ENCODE results near the gene CAMTA1.

Gene CAMTA1

DNA sequence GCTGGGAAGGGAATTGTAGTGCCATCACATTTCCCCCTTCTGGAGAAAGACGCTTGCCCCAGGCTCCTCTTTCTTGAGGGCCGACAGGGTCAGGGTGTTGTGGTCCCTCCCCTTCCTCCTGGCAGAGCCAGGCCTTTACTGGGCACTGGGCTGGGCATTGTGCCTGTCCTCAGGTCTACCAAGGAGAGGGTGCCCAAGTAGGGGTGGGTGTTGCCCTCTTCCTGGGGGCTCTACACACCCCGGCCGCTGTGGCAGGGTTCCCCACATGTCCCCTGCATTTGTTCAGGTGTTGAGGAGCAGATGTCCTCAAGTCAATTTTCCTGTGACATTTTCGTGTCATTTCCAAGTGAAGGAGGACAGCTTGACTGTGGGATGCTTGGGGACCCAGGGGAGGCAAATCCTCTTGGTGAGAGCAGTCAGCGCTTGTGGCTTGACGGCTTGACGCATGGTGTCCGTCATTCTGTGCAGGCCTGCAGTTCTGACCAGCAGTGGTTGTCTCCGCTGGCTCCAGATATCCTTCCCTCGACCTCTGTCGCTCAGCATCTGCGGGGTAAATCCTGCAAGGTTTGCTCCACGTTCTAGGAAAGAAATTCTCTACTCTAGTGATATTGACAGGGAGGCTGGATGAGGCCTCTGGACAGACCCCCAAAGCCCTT, 804.0 kb downstream of the CAMTA1 start:
- H3K9me2 ChIP-seq (replicated peaks; ENCODE audit: insufficient read depth, low read length), result no peaks in the 10 kb centered on the region
- H3K27ac ChIP-seq (ENCODE audit: low read length), result no peak overlapping the region
- H3K4me2 ChIP-seq (ENCODE audit: low read depth, low read length), result no peak overlapping the region
- no peaks in the 10 kb centered on the region for H3K4me1 ChIP-seq (ENCODE audit: low read length)
- H3K9ac ChIP-seq (ENCODE audit: low read length), result no peak overlapping the region
- peaks cover 93% of the 10 kb centered on the region for H3K27me3 ChIP-seq (replicated peaks; ENCODE audit: insufficient read depth, low read length)
- no peak for TF ChIP-seq EZH2 (optimal IDR thresholded peaks at IDR 0.05; ENCODE audit: low read depth, low read length)
- TF ChIP-seq, protein P1, sequence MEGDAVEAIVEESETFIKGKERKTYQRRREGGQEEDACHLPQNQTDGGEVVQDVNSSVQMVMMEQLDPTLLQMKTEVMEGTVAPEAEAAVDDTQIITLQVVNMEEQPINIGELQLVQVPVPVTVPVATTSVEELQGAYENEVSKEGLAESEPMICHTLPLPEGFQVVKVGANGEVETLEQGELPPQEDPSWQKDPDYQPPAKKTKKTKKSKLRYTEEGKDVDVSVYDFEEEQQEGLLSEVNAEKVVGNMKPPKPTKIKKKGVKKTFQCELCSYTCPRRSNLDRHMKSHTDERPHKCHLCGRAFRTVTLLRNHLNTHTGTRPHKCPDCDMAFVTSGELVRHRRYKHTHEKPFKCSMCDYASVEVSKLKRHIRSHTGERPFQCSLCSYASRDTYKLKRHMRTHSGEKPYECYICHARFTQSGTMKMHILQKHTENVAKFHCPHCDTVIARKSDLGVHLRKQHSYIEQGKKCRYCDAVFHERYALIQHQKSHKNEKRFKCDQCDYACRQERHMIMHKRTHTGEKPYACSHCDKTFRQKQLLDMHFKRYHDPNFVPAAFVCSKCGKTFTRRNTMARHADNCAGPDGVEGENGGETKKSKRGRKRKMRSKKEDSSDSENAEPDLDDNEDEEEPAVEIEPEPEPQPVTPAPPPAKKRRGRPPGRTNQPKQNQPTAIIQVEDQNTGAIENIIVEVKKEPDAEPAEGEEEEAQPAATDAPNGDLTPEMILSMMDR (IDR thresholded peaks at IDR 0.05; ENCODE audit: low read length), result no peak
- TF ChIP-seq EZH2phosphoT487 (IDR thresholded peaks at IDR 0.05; ENCODE audit: low read length), result no peak
- H3K79me2 ChIP-seq (ENCODE audit: low read length), result no peaks in the 10 kb centered on the region
- no peak for DNase-seq
- no peak overlapping the region for H3K4me3 ChIP-seq (ENCODE audit: low read length)
- no peaks in the 10 kb centered on the region for H3F3A ChIP-seq (ENCODE audit: insufficient read depth, low read length)
- H2AFZ ChIP-seq (ENCODE audit: low read length), result no peak overlapping the region
- no peaks in the 10 kb centered on the region for H3K36me3 ChIP-seq (replicated peaks; ENCODE audit: insufficient read depth, low read length)
- no peaks in the 10 kb centered on the region for H3K9me3 ChIP-seq (replicated peaks; ENCODE audit: insufficient read depth, low read length)
- no peaks in the 10 kb centered on the region for H4K20me1 ChIP-seq (ENCODE audit: insufficient read depth, low read length)

DNA sequence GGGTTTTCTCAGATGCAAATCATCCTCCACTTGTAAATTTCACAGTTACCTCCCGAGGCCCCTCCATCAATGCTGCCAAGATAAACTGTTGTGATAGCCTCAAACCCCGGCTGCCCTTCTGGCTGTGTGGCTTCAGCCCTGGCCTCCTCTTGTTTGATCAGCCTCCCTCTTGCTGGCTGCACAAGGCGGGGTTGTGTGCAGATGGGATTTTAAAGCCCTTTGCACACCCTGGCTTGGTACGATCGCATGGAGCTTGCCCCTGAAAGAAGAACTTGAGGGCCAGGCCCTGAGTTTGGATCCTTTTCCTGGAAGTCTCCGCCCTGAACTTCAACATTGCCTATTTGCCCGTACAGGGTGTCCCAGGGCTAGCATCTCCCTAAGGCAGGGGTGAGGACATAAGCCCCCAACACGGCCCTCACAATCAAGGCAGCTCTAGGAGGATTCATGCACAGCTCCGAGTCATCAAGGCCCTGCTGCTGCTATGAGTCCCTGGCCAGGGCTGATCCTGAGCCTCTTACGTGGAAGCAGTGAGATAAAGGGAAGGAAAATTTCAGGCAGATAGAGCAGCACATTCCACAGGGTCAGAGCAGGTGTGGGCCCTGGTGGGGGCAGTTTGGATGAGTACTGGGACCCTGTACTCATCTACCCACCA, 804.6 kb downstream of the CAMTA1 start:
- H3K36me3 ChIP-seq (replicated peaks; ENCODE audit: insufficient read depth, low read length), result no peaks in the 10 kb centered on the region
- H3K4me2 ChIP-seq (ENCODE audit: low read depth, low read length), result no peak overlapping the region
- H3K4me1 ChIP-seq (ENCODE audit: low read length), result no peaks in the 10 kb centered on the region
- H3K9me3 ChIP-seq (replicated peaks; ENCODE audit: insufficient read depth, low read length), result no peaks in the 10 kb centered on the region
- H3K27ac ChIP-seq (ENCODE audit: low read length), result no peak overlapping the region
- H3K9ac ChIP-seq (ENCODE audit: low read length), result no peak overlapping the region
- H4K20me1 ChIP-seq (ENCODE audit: insufficient read depth, low read length), result no peaks in the 10 kb centered on the region
- no peak for DNase-seq
- peaks cover 93% of the 10 kb centered on the region for H3K27me3 ChIP-seq (replicated peaks; ENCODE audit: insufficient read depth, low read length)
- TF ChIP-seq, protein P1 (IDR thresholded peaks at IDR 0.05; ENCODE audit: low read length), result no peak
- TF ChIP-seq EZH2phosphoT487 (IDR thresholded peaks at IDR 0.05; ENCODE audit: low read length) (no peak), EZH2 (optimal IDR thresholded peaks at IDR 0.05; ENCODE audit: low read depth, low read length) (no peak)
- no peak overlapping the region for H2AFZ ChIP-seq (ENCODE audit: low read length)
- no peaks in the 10 kb centered on the region for H3K79me2 ChIP-seq (ENCODE audit: low read length)
- H3K9me2 ChIP-seq (replicated peaks; ENCODE audit: insufficient read depth, low read length), result no peaks in the 10 kb centered on the region
- no peak overlapping the region for H3K4me3 ChIP-seq (ENCODE audit: low read length)
- H3F3A ChIP-seq (ENCODE audit: insufficient read depth, low read length), result no peaks in the 10 kb centered on the region

DNA sequence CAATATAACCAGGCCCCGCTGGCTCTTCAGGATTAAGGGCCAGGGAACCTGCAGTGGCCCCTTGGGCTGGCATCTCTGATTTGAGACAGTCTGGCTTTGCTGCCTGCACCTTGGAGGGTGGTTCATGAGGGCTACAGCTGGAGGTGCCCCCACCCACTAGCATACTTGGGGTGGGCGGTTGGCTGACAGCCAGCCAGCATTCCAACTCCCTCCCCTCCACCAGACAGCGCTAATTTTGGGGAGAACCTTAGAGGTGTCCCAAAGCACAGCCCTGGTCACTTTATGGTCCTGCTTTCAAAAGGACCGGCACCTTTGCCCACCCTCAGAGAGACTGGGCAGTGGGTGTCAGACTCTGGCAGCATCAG, 805.2 kb downstream of the CAMTA1 start:
- H3K9ac ChIP-seq (ENCODE audit: low read length), result no peak overlapping the region
- H4K20me1 ChIP-seq (ENCODE audit: insufficient read depth, low read length), result no peaks in the 10 kb centered on the region
- no peak for DNase-seq
- H3K27ac ChIP-seq (ENCODE audit: low read length), result no peak overlapping the region
- peaks cover 93% of the 10 kb centered on the region for H3K27me3 ChIP-seq (replicated peaks; ENCODE audit: insufficient read depth, low read length)
- H3K36me3 ChIP-seq (replicated peaks; ENCODE audit: insufficient read depth, low read length), result no peaks in the 10 kb centered on the region
- no peaks in the 10 kb centered on the region for H3K4me1 ChIP-seq (ENCODE audit: low read length)
- no peaks in the 10 kb centered on the region for H3F3A ChIP-seq (ENCODE audit: insufficient read depth, low read length)
- H3K79me2 ChIP-seq (ENCODE audit: low read length), result no peaks in the 10 kb centered on the region
- no peak overlapping the region for H2AFZ ChIP-seq (ENCODE audit: low read length)
- peak overlapping the region; percentile 26; the same call in 1 of the 2 replicates for H3K4me2 ChIP-seq (ENCODE audit: low read depth, low read length)
- no peaks in the 10 kb centered on the region for H3K9me2 ChIP-seq (replicated peaks; ENCODE audit: insufficient read depth, low read length)
- TF ChIP-seq EZH2 (optimal IDR thresholded peaks at IDR 0.05; ENCODE audit: low read depth, low read length) (no peak), EZH2phosphoT487 (IDR thresholded peaks at IDR 0.05; ENCODE audit: low read length) (no peak)
- TF ChIP-seq, protein P1 (IDR thresholded peaks at IDR 0.05; ENCODE audit: low read length), result no peak
- no peaks in the 10 kb centered on the region for H3K9me3 ChIP-seq (replicated peaks; ENCODE audit: insufficient read depth, low read length)
- H3K4me3 ChIP-seq (ENCODE audit: low read length), result no peak overlapping the region
